SK-N-SH (cell line): Measurements from ENCODE around the gene IP6K1. TPM values are rescaled to one million over a fixed set of nuclear protein-coding genes. Genes with fewer than 3 reads are reported as not detected.

ENCODE experiments used
- CTCF ChIA-PET: fragments of 300-600, 350-600 bp; formaldehyde crosslinking; extraction: SDS; loops from one replicate; lab custom pipeline; 2021; lab: Yijun Ruan, JAX
- POLR2A ChIA-PET: fragments of 350-600 bp; sonication (Branson Sonifier 250); formaldehyde crosslinking; extraction: SDS; loops from one replicate; lab custom pipeline; 2020; ENCODE audit warnings: antibody characterized with exemption, inconsistent platforms; lab: Yijun Ruan, JAX
- DNase-seq: peaks from one replicate; pipeline ENCODE4 v3.0.0; 2012
- H2AFZ ChIP-seq: fragments of 200-600 bp; sonication (generic); 2 replicates; pipeline ENCODE4 v1.8.1; 2016; ENCODE audit warnings: antibody characterized with exemption, mild to moderate bottlenecking, low read depth
- H3F3A ChIP-seq: fragments of 200-600 bp; sonication (generic); replicated peaks from 2 replicates; pipeline ENCODE3; 2016; ENCODE audit warnings: antibody characterized with exemption, mild to moderate bottlenecking; ENCODE audit not compliant: insufficient read depth
- H3K27ac ChIP-seq, 2 experiments: fragments of 200-500 bp in 1 of 2; fragments of 200-600 bp in 1 of 2; sonication (Bioruptor generic) in 1 of 2; sonication (generic), shearing (Covaris generic) in 1 of 2; 2 replicates each; pipeline versions ENCODE4 v1.5.1 to v1.6.1; 2014 to 2016; ENCODE audit warnings: low read depth in 2 of 2, inconsistent platforms in 1 of 2, low read length in 1 of 2, mild to moderate bottlenecking in 1 of 2, mixed read lengths in 1 of 2
- H3K27me3 ChIP-seq: fragments of 200-600 bp; sonication (generic), shearing (Covaris generic); 2 replicates; pipeline ENCODE4 v1.6.1; 2016; ENCODE audit warnings: mixed run types; ENCODE audit not compliant: insufficient read depth
- H3K36me3 ChIP-seq, 2 experiments: fragments of 200-500 bp in 1 of 2; fragments of 200-600 bp in 1 of 2; sonication (Bioruptor generic) in 1 of 2; sonication (generic) in 1 of 2; replicated peaks in 1 of 2; 2 replicates each; pipeline versions ENCODE3 to v1.5.1; 2014 to 2016; ENCODE audit warnings: low read length in 1 of 2, mild to moderate bottlenecking in 1 of 2; ENCODE audit not compliant: insufficient read depth in 2 of 2, control insufficient read depth in 1 of 2
- H3K4me1 ChIP-seq, 2 experiments: fragments of 200-500 bp in 1 of 2; fragments of 200-600 bp in 1 of 2; sonication (Bioruptor generic) in 1 of 2; sonication (generic), shearing (Covaris generic) in 1 of 2; 2 replicates each; pipeline versions ENCODE4 v1.5.1 to v1.6.1; 2014 to 2016; ENCODE audit warnings: low read depth in 1 of 2, low read length in 1 of 2, mixed run types in 1 of 2; ENCODE audit not compliant: insufficient read depth in 2 of 2, control insufficient read depth in 1 of 2
- H3K4me2 ChIP-seq: fragments of 200-600 bp; sonication (generic), shearing (Covaris generic); 2 replicates; pipeline ENCODE4 v1.6.1; 2017; ENCODE audit warnings: mixed run types
- H3K4me3 ChIP-seq, 2 experiments: fragments of 200-500 bp in 1 of 2; fragments of 200-600 bp in 1 of 2; sonication (Bioruptor generic) in 1 of 2; sonication (generic), shearing (Covaris generic) in 1 of 2; 2 replicates each; pipeline versions ENCODE4 v1.5.1 to v1.8.1; 2014 to 2016; ENCODE audit warnings: low read depth in 2 of 2, inconsistent platforms in 1 of 2, low read length in 1 of 2, mild to moderate bottlenecking in 1 of 2, mixed read lengths in 1 of 2, moderate library complexity in 1 of 2
- H3K79me2 ChIP-seq: fragments of 200-600 bp; sonication (generic); 2 replicates; pipeline ENCODE4 v1.8.1; 2017; ENCODE audit warnings: mild to moderate bottlenecking; ENCODE audit not compliant: insufficient read depth
- H3K9ac ChIP-seq: fragments of 200-600 bp; sonication (generic); 2 replicates; pipeline ENCODE4 v1.6.1; 2017; ENCODE audit warnings: mixed run types
- H3K9me2 ChIP-seq: fragments of 200-600 bp; sonication (generic); 2 replicates; pipeline ENCODE4 v1.6.1; 2017; ENCODE audit warnings: mixed run types
- H3K9me3 ChIP-seq: fragments of 200-600 bp; sonication (generic); 2 replicates; pipeline ENCODE4 v1.6.1; 2017; ENCODE audit warnings: mixed run types, mild to moderate bottlenecking, moderate library complexity
- H4K20me1 ChIP-seq: fragments of 200-600 bp; sonication (generic); 2 replicates; pipeline ENCODE4 v1.6.1; 2017; ENCODE audit warnings: mild to moderate bottlenecking, mixed run types; ENCODE audit not compliant: insufficient read depth
- ELF1 ChIP-seq: IDR thresholded peaks from 2 replicates; pipeline ENCODE4 v1.4.0; 2012
- FOSL2 ChIP-seq: IDR thresholded peaks from 2 replicates; pipeline ENCODE4 v1.4.0; 2012; ENCODE audit warnings: low read depth, mild to moderate bottlenecking, moderate library complexity, borderline replicate concordance
- FOXJ3 ChIP-seq: sonication (generic); formaldehyde crosslinking; IDR thresholded peaks from 2 replicates; pipeline ENCODE4 v1.5.1; 2020; ENCODE audit warnings: mild to moderate bottlenecking, missing genetic modification reagents
- FOXM1 ChIP-seq: IDR thresholded peaks from 2 replicates; pipeline ENCODE4 v1.4.0; 2012; ENCODE audit warnings: low read depth, mild to moderate bottlenecking
- GABPA ChIP-seq: IDR thresholded peaks from 2 replicates; pipeline ENCODE4 v1.4.0; 2012; ENCODE audit warnings: low read depth, mild to moderate bottlenecking
- GATA2 ChIP-seq: sonication (generic); formaldehyde crosslinking; IDR thresholded peaks from 2 replicates; pipeline ENCODE4 v1.5.0; 2020; ENCODE audit warnings: mild to moderate bottlenecking, missing genetic modification reagents
- NRF1 ChIP-seq: IDR thresholded peaks from 2 replicates; pipeline ENCODE4 v1.6.1; 2012; ENCODE audit warnings: low read depth, mild to moderate bottlenecking, low read length
- RXRA ChIP-seq: IDR thresholded peaks from 2 replicates; pipeline ENCODE4 v1.4.0; 2012; ENCODE audit warnings: low read depth, mild to moderate bottlenecking, borderline replicate concordance
- SIN3A ChIP-seq: IDR thresholded peaks from 2 replicates; pipeline ENCODE4 v1.6.1; 2012; ENCODE audit warnings: low read depth, mild to moderate bottlenecking, low read length, moderate library complexity, borderline replicate concordance
- SMC3 ChIP-seq: IDR thresholded peaks from 2 replicates; pipeline ENCODE4 v1.6.1; 2012; ENCODE audit warnings: low read depth, low read length, improper control_type of control experiment
- TAF1 ChIP-seq: IDR thresholded peaks from 2 replicates; pipeline ENCODE4 v1.6.1; 2012; ENCODE audit warnings: low read depth, mild to moderate bottlenecking, low read length, moderate library complexity, borderline replicate concordance
- TEAD4 ChIP-seq: IDR thresholded peaks from 2 replicates; pipeline ENCODE4 v1.4.0; 2012; ENCODE audit warnings: mild to moderate bottlenecking, borderline replicate concordance; ENCODE audit not compliant: insufficient read depth
- WGBS: methylation state at CpG from one replicate; pipeline ENCODE4 v1.1.6; 2017; ENCODE audit warnings: low lambda C conversion rate; 5-methylcytosine and 5-hydroxymethylcytosine counted together
- polyA plus RNA-seq, 3 experiments: library from polyadenylated mRNA; depleted of rRNA; stranded (reverse); fragments of >200 nt; gene quantifications; 2 replicates each; pipeline ENCODE4 v1.2.3, GENCODE V29; 2012
- TF ChIP-seq, protein P1 (sequence below): IDR thresholded peaks from 2 replicates; pipeline ENCODE4 v1.4.0; 2012; ENCODE audit warnings: low read depth, borderline replicate concordance
- TF ChIP-seq, protein P2 (sequence below): IDR thresholded peaks from 2 replicates; pipeline ENCODE4 v1.6.1; 2012; ENCODE audit warnings: mild to moderate bottlenecking, low read depth, low read length, moderate library complexity
- TF ChIP-seq, protein P3 (sequence below): fragments of 150-350 bp; IDR thresholded peaks from 2 replicates; pipeline ENCODE4 v1.6.1; 2016; ENCODE audit warnings: mild to moderate bottlenecking, low read depth, low read length

The IP6K1 gene
- polyA plus RNA-seq, 1 of the 3 experiments (the other 2 are of a cell fraction): 23.3 TPM

DNA sequence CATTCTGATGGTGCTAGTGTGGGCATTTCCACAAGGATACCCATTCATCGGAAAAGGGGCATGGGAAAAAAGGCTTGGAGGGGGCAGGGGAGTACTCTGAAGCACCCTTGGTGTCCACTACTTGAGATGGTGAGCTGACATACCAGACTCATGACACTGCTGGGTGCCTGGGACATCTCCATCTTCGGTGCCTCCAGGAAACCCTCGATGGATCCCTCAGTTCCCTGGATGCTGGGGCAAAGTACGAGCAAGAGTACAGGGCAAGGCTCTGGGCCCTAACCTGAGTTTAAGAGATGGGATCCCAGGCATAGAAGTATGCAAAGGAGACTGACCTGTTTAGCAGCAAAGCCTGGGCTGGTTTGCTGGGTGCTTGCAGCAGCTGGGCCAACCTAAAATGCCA is 5.2 kb upstream of the IP6K1 start:
- no peaks in the 10 kb centered on the region for H3K9me2 ChIP-seq
- no peaks in the 10 kb centered on the region for H3K79me2 ChIP-seq
- no peak overlapping the region for H3K9ac ChIP-seq
- H3F3A ChIP-seq: no peaks in the 10 kb centered on the region
- H3K36me3 ChIP-seq: no peaks in the 10 kb centered on the region
- no peaks in the 10 kb centered on the region for H3K9me3 ChIP-seq
- ChIA-PET CTCF (interaction anchor here (2.7 kb wide), 1 partner anchor 11 kb away, joined by 10 read pairs; the partner anchor contains the start of gene INKA1), POLR2A (no interaction called here)
- H3K27me3 ChIP-seq: no peaks in the 10 kb centered on the region
- no peaks in the 10 kb centered on the region for H4K20me1 ChIP-seq
- no peak overlapping the region for H3K4me3 ChIP-seq
- no peak overlapping the region for H2AFZ ChIP-seq
- no peak overlapping the region for H3K27ac ChIP-seq
- peaks cover 0 to 6% of the 10 kb centered on the region in 2 experiments; a peak in 1 of 4 replicates for H3K4me1 ChIP-seq
- DNase-seq: peak; percentile 10
- 75% methylated on average over 4 of the region's 4 CpGs for WGBS
- TF ChIP-seq GABPA: no peak
- no peak for TF ChIP-seq NRF1
- TF ChIP-seq, protein P1, sequence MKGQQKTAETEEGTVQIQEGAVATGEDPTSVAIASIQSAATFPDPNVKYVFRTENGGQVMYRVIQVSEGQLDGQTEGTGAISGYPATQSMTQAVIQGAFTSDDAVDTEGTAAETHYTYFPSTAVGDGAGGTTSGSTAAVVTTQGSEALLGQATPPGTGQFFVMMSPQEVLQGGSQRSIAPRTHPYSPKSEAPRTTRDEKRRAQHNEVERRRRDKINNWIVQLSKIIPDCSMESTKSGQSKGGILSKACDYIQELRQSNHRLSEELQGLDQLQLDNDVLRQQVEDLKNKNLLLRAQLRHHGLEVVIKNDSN: no peak
- TF ChIP-seq FOXM1: no peak
- no peak for TF ChIP-seq FOSL2
- TF ChIP-seq TEAD4: no peak
- no peak for TF ChIP-seq GATA2 (CRISPR knock-in tag)
- TF ChIP-seq, protein P2, sequence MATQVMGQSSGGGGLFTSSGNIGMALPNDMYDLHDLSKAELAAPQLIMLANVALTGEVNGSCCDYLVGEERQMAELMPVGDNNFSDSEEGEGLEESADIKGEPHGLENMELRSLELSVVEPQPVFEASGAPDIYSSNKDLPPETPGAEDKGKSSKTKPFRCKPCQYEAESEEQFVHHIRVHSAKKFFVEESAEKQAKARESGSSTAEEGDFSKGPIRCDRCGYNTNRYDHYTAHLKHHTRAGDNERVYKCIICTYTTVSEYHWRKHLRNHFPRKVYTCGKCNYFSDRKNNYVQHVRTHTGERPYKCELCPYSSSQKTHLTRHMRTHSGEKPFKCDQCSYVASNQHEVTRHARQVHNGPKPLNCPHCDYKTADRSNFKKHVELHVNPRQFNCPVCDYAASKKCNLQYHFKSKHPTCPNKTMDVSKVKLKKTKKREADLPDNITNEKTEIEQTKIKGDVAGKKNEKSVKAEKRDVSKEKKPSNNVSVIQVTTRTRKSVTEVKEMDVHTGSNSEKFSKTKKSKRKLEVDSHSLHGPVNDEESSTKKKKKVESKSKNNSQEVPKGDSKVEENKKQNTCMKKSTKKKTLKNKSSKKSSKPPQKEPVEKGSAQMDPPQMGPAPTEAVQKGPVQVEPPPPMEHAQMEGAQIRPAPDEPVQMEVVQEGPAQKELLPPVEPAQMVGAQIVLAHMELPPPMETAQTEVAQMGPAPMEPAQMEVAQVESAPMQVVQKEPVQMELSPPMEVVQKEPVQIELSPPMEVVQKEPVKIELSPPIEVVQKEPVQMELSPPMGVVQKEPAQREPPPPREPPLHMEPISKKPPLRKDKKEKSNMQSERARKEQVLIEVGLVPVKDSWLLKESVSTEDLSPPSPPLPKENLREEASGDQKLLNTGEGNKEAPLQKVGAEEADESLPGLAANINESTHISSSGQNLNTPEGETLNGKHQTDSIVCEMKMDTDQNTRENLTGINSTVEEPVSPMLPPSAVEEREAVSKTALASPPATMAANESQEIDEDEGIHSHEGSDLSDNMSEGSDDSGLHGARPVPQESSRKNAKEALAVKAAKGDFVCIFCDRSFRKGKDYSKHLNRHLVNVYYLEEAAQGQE: no peak
- no peak for TF ChIP-seq SMC3
- TF ChIP-seq ELF1: no peak
- no peak for TF ChIP-seq FOXJ3 (CRISPR knock-in tag)
- TF ChIP-seq RXRA: no peak
- TF ChIP-seq TAF1: no peak
- TF ChIP-seq, protein P3, sequence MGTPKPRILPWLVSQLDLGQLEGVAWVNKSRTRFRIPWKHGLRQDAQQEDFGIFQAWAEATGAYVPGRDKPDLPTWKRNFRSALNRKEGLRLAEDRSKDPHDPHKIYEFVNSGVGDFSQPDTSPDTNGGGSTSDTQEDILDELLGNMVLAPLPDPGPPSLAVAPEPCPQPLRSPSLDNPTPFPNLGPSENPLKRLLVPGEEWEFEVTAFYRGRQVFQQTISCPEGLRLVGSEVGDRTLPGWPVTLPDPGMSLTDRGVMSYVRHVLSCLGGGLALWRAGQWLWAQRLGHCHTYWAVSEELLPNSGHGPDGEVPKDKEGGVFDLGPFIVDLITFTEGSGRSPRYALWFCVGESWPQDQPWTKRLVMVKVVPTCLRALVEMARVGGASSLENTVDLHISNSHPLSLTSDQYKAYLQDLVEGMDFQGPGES: no peak
- no peak for TF ChIP-seq SIN3A
- H3K4me2 ChIP-seq: no peak overlapping the region
